Loucy (cell line): Measurements from ENCODE around the gene NEU4.

Experiments used
- EZH2phosphoT487 ChIP-seq: fragments of 200-600 bp; IDR thresholded peaks from 2 replicates; pipeline ENCODE4 v1.6.1; 2018; ENCODE audit warnings: antibody characterized with exemption, mild to moderate bottlenecking, moderate library complexity, borderline replicate concordance
- TF ChIP-seq, protein P1 (sequence below): fragments of 200-600 bp; sonication (generic); conservative IDR thresholded peaks from 2 replicates; pipeline ENCODE4 v1.5.1; 2014; ENCODE audit warnings: mild to moderate bottlenecking, antibody characterized with exemption, low read length

DNA sequence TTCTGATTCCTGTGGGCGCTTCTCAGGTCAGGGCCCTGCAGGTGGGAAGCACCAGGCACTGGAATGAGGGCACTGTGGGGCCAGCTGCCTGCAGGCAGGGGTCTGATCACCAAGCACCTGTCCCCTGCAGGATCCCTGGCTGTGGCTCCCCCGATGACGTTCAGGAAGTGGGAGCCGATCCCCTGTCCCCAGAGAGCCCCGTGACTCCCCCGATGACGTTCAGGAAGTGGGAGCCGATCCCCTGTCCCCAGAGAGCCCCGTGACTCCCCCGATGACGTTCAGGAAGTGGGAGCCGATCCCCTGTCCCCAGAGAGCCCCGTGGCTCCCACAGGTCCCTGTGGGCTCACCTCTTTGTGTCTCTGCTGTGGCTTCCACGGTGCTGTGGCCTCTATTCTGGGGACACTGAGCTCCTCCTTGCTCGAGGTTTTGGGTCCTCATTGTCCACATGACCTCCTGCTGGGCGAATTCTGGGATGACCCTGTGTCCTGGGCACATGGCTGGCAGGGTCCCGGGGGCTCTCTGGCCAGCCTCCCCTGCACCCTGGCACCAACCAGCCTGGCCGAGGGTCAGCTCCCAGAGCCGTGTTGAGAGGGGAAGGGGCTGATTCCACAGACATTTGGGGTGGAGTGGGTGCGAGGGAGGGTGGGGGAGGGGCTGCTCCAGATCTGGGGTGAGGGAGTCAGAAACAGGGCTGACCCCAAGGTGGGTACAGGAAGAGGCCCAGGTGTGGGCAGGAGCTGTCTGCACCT is 4.8 kb downstream of the NEU4 start:
- TF ChIP-seq, protein P1, sequence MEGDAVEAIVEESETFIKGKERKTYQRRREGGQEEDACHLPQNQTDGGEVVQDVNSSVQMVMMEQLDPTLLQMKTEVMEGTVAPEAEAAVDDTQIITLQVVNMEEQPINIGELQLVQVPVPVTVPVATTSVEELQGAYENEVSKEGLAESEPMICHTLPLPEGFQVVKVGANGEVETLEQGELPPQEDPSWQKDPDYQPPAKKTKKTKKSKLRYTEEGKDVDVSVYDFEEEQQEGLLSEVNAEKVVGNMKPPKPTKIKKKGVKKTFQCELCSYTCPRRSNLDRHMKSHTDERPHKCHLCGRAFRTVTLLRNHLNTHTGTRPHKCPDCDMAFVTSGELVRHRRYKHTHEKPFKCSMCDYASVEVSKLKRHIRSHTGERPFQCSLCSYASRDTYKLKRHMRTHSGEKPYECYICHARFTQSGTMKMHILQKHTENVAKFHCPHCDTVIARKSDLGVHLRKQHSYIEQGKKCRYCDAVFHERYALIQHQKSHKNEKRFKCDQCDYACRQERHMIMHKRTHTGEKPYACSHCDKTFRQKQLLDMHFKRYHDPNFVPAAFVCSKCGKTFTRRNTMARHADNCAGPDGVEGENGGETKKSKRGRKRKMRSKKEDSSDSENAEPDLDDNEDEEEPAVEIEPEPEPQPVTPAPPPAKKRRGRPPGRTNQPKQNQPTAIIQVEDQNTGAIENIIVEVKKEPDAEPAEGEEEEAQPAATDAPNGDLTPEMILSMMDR = no peak
- no peak for TF ChIP-seq EZH2phosphoT487
